Prostate gland (tissue), 2 donors: ENCODE results near the gene PHF23. TPM values are rescaled to one million over a fixed set of nuclear protein-coding genes. Genes with fewer than 3 reads are reported as not detected.
A peak's percentile ranks its signal among the peaks of the same experiment; 100 is the strongest.

Source experiments
- DNase-seq: peaks from one replicate; pipeline ENCODE4 v3.0.0-alpha.2; 2019; ENCODE audit warnings: low spot score
- H3K27ac ChIP-seq, 2 donors: fragments of 200-600 bp; sonication (generic); 2 replicates each; pipeline ENCODE4 v1.5.1; 2017 to 2019
- H3K27me3 ChIP-seq: fragments of 200-600 bp; sonication (generic); replicated peaks from 2 replicates; pipeline ENCODE4 v1.5.1; 2019; ENCODE audit not compliant: insufficient read depth
- H3K36me3 ChIP-seq, 2 donors: fragments of 200-600 bp; sonication (generic); 1 replicate in 1 of 2; 2 replicates in 1 of 2; pipeline versions ENCODE4 v1.5.1 to v1.8.1; 2017 to 2019
- H3K4me1 ChIP-seq: fragments of 200-600 bp; sonication (generic); replicated peaks from 2 replicates; pipeline ENCODE4 v1.5.1; 2019
- H3K4me3 ChIP-seq, 2 donors: fragments of 200-600 bp; sonication (generic); 2 replicates each; pipeline ENCODE4 v1.5.1; 2017 to 2019
- H3K9me3 ChIP-seq: fragments of 200-600 bp; sonication (generic); 2 replicates; pipeline ENCODE4 v1.5.1; 2017
- POLR2A ChIP-seq: fragments of 450-650 bp; IDR thresholded peaks from one replicate; pipeline ENCODE4 v1.6.1; 2016; ENCODE audit warnings: antibody characterized with exemption, mild to moderate bottlenecking
- POLR2AphosphoS5 ChIP-seq: sonication (generic); formaldehyde crosslinking; IDR thresholded peaks from one replicate; pipeline ENCODE4 v1.6.1; 2017; ENCODE audit warnings: antibody characterized with exemption
- WGBS: methylation state at CpG from one replicate; pipeline ENCODE4 v1.1.5; 2018; 5-methylcytosine and 5-hydroxymethylcytosine counted together
- intact Hi-C: fragments of 100-400 bp; cut with DNase I; formaldehyde crosslinking; loops from one replicate; pipeline ENCODE4 v1.14.2; 2022
- total RNA-seq, 2 donors: library from RNA; depleted of rRNA; stranded (reverse); fragments of >200 nt; gene quantifications; one replicate each; pipeline ENCODE4 v1.1.0, GENCODE V29; 2016
- TF ChIP-seq, protein P1 (sequence below), 4 experiments: fragments of 200-600 bp in 2 of 4; fragments of 450-650 bp in 2 of 4; sonication (generic) in 2 of 4; IDR thresholded peaks; 1 replicate in 3 of 4; 2 replicates in 1 of 4; pipeline ENCODE4 v1.5.1; 2016 to 2019; ENCODE audit warnings: antibody characterized with exemption in 4 of 4, mild to moderate bottlenecking in 2 of 4, moderate library complexity in 2 of 4

PHF23 gene
- total RNA-seq, 2 donors from 2014 or later = 41.2 to 92.5 TPM

DNA sequence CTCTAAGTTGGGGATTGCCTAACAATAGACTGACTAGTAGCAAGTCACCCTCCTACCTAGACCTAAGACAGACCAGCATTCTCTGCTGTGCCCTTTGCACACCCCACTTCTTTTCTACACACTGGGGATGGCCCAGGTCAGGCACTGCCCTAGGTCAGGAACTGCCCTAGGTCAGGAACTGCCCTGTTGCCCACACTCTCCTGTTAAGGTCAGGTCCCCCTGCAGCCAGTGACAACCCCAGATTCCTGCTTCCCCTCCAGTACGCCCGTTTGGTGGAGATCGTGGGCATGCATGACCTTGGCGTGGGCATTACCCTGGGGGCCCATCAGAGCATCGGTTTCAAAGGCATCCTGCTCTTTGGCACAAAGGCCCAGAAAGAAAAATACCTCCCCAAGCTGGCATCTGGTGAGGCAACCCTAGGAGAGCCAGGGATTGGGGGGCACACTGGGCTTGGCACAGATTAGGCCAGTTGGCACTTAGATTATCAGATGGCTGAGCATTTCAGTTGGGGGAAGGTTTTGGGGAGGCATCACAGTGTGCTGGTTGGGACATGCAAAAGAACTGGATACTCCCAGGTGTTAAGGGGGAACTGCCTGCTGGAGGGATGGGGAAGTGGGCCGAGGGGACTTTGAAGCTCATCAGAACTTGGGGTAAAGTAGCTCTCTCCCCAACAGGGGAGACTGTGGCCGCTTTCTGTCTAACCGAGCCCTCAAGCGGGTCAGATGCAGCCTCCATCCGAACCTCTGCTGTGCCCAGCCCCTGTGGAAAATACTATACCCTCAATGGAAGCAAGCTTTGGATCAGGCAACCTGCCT lies 17.8 kb downstream of the PHF23 start:
- Histone ChIP-seq H3K4me1 (peaks cover 18% of the 10 kb centered on the region), H3K27ac (peak overlapping the region; percentile 97 to 99), H3K27me3 (no peaks in the 10 kb centered on the region), H3K9me3 (no peaks in the 10 kb centered on the region), H3K4me3 (peak overlapping the region; percentile 74 to 86), H3K36me3 (peaks cover 0 to 20% of the 10 kb centered on the region in 2 donors)
- DNase-seq = no peak
- TF ChIP-seq, protein P1, sequence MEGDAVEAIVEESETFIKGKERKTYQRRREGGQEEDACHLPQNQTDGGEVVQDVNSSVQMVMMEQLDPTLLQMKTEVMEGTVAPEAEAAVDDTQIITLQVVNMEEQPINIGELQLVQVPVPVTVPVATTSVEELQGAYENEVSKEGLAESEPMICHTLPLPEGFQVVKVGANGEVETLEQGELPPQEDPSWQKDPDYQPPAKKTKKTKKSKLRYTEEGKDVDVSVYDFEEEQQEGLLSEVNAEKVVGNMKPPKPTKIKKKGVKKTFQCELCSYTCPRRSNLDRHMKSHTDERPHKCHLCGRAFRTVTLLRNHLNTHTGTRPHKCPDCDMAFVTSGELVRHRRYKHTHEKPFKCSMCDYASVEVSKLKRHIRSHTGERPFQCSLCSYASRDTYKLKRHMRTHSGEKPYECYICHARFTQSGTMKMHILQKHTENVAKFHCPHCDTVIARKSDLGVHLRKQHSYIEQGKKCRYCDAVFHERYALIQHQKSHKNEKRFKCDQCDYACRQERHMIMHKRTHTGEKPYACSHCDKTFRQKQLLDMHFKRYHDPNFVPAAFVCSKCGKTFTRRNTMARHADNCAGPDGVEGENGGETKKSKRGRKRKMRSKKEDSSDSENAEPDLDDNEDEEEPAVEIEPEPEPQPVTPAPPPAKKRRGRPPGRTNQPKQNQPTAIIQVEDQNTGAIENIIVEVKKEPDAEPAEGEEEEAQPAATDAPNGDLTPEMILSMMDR (IDR thresholded peaks at IDR 0.05) = no peak
- TF ChIP-seq POLR2A (no peak), POLR2AphosphoS5 (no peak)
- intact Hi-C loops = no loop called here
- WGBS = 69% methylated on average over 10 of the region's 10 CpGs

DNA sequence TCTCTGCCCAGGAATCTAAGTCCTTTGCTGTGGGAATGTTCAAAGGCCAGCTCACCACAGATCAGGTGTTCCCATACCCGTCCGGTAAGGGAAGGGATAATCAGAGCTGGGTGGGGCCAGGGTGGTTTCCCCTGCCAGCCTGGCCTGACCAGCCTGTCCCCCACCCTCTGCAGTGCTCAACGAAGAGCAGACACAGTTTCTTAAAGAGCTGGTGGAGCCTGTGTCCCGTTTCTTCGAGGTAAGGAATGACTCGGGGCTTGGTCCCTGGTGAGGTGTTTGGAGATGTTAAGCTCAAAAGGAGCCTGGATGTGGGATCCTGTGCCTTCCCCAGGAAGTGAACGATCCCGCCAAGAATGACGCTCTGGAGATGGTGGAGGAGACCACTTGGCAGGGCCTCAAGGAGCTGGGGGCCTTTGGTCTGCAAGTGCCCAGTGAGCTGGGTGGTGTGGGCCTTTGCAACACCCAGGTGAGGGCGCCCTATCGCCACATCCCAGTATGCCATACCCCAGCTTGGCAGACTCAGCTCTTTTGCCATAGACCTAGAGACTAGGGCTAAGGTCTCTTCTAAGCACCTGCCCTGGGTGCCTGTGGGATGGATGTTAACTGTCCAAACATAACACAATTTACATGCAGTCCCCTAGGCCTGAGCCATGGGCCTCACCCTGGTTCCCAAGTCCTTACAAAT lies 18.5 kb downstream of the PHF23 start:
- no peaks in the 10 kb centered on the region for H3K9me3 ChIP-seq
- H3K36me3 ChIP-seq = peaks cover 0 to 20% of the 10 kb centered on the region in 2 donors
- H3K27me3 ChIP-seq = no peaks in the 10 kb centered on the region
- DNase-seq = peak; percentile 79
- intact Hi-C loops = no loop called here
- 18% methylated on average over 11 of the region's 11 CpGs for WGBS
- H3K4me3 ChIP-seq = peak overlapping the region; percentile 74 to 86
- TF ChIP-seq POLR2AphosphoS5 (peak; percentile 40), POLR2A (no peak)
- TF ChIP-seq, protein P1 (IDR thresholded peaks at IDR 0.05) = peak in 3 of 4 experiments; percentile 32 to 60 (median 51)
- peak overlapping the region; percentile 97 to 99 for H3K27ac ChIP-seq
- H3K4me1 ChIP-seq = peaks cover 18% of the 10 kb centered on the region

DNA sequence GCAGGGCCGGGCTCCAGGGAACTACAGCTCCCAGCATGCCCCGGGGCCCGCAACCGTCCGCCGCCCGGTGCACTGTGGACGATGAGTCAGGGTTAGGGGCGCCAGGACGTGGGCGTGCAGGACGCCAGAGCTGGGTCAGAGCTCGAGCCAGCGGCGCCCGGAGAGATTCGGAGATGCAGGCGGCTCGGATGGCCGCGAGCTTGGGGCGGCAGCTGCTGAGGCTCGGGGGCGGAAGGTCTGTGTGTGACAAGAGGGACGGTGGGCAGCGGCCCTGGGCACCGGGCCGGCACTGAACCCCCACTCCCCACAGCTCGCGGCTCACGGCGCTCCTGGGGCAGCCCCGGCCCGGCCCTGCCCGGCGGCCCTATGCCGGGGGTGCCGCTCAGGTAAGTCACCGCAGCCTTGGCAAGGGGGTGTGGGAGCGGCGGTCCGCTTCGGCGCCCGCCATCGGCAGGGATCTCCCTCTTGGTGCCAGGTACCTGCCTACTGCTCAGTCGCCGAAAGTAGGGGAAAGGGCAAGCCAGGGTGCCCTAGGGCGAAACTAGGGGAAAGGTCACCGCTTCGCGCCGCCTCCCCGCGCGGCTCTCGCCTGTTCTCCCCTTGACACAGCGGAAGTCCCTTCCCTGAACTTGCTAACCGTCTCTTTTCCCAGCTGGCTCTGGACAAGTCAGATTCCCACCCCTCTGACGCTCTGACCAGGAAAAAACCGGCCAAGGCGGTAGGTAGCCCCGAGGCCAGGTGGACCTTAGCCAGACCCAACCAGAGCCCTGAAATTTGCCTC lies 19.3 kb downstream of the PHF23 start, which contains the start of the genes ACADVL and DLG4:
Gene ACADVL, plus strand, starts transcription at position 127 of the 781 bp plus-strand sequence. Its CDS starts 47 bp downstream, at position 174.
Gene DLG4, minus strand, starts transcription at position 25 of the 781 bp plus-strand sequence.
- peak within 1 kb of the TSS; percentile 74 to 86 for H3K4me3 ChIP-seq
- H3K4me1 ChIP-seq = peaks cover 18% of the 10 kb centered on the region
- H3K27me3 ChIP-seq = no peaks in the 10 kb centered on the region
- peaks cover 0 to 20% of the 10 kb centered on the region in 2 donors for H3K36me3 ChIP-seq
- under 1% methylated on average over 44 of the region's 63 CpGs for WGBS
- DNase-seq = peak; percentile 88
- H3K9me3 ChIP-seq = no peaks in the 10 kb centered on the region
- TF ChIP-seq POLR2AphosphoS5 (peak; percentile 92), POLR2A (peak; percentile 76)
- TF ChIP-seq, protein P1 (IDR thresholded peaks at IDR 0.05) = peak in 1 of 4 experiments; percentile 13
- H3K27ac ChIP-seq = peak within 1 kb of the TSS; percentile 97 to 99
- intact Hi-C loops = no loop called here

DNA sequence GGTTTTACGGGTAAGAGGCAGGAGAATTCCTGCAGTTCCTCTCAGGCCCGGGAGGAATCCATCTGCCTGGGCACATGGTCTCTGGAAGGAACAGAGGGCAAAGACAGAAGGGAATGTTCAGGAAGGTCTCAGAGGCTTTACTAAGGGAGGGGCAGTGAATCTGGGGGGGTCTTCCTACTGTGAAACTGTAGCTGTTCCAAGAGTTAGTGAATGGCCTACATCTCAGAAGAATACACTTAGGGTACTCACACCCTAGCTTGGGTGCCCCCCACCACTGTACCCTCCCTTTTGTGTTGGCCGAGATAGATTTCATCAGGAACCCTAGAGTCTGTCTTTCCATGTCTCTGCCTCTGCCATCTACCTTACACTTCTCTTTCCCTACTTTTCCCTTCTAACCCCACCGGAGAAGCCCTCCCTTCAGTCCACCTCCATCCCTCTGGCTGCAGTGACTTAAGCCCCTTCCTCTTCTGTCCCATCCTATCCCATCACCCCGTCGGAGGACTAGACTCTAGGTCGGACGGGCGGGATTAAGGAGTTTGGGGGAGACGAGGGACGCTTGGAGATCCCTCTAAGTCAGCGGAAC lies 19.9 kb downstream of the PHF23 start:
- intact Hi-C loops = no loop called here
- H3K4me1 ChIP-seq = peaks cover 18% of the 10 kb centered on the region

More for the DNA sequence above, 19.9 kb downstream of the PHF23 start:
- WGBS = 17% methylated on average over 12 of the region's 12 CpGs
- no peaks in the 10 kb centered on the region for H3K9me3 ChIP-seq
- DNase-seq = no peak
- peak overlapping the region; percentile 97 to 99 for H3K27ac ChIP-seq
- peak overlapping the region; percentile 74 to 86 for H3K4me3 ChIP-seq
- no peaks in the 10 kb centered on the region for H3K27me3 ChIP-seq
- peaks cover 0 to 15% of the 10 kb centered on the region in 2 donors for H3K36me3 ChIP-seq
- TF ChIP-seq, protein P1 (IDR thresholded peaks at IDR 0.05) = no peak
- TF ChIP-seq POLR2A = no peak
- no peak for TF ChIP-seq POLR2AphosphoS5
